ENCODE results near the gene MACROD2.

Gene MACROD2

DNA sequence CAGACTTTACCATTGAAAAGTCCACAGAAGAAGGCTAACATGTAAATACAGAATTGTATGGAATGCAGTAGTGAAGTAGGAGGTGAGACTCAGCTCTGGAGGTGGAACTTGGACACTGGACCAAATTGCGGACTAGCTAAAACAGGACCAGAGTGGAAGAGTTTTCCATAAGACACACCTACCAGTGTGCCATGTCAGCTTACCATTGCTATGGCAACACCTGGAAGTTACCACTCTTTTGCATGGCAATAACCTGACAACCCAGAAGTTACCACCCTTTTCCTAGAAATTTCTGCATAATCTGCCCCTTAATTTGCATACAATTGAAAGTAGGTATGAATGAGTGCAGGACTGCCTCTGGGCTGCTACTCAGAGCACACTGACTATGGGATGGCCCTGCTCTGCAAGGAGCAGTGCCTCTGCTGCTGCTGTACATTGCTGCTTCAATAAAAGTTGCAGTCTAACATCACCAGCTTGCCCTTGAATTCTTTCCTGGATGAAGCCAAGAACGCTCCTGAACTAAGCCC is 911.7 kb downstream of the MACROD2 start (continued):
- TF ChIP-seq, protein P1, sequence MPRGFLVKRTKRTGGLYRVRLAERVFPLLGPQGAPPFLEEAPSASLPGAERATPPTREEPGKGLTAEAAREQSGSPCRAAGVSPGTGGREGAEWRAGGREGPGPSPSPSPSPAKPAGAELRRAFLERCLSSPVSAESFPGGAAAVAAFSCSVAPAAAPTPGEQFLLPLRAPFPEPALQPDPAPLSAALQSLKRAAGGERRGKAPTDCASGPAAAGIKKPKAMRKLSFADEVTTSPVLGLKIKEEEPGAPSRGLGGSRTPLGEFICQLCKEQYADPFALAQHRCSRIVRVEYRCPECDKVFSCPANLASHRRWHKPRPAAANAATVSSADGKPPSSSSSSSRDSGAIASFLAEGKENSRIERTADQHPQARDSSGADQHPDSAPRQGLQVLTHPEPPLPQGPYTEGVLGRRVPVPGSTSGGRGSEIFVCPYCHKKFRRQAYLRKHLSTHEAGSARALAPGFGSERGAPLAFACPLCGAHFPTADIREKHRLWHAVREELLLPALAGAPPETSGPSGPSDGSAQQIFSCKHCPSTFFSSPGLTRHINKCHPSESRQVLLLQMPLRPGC (tag by site-specific recombination; IDR thresholded peaks at IDR 0.05) = no peak
- TF ChIP-seq, protein P2, sequence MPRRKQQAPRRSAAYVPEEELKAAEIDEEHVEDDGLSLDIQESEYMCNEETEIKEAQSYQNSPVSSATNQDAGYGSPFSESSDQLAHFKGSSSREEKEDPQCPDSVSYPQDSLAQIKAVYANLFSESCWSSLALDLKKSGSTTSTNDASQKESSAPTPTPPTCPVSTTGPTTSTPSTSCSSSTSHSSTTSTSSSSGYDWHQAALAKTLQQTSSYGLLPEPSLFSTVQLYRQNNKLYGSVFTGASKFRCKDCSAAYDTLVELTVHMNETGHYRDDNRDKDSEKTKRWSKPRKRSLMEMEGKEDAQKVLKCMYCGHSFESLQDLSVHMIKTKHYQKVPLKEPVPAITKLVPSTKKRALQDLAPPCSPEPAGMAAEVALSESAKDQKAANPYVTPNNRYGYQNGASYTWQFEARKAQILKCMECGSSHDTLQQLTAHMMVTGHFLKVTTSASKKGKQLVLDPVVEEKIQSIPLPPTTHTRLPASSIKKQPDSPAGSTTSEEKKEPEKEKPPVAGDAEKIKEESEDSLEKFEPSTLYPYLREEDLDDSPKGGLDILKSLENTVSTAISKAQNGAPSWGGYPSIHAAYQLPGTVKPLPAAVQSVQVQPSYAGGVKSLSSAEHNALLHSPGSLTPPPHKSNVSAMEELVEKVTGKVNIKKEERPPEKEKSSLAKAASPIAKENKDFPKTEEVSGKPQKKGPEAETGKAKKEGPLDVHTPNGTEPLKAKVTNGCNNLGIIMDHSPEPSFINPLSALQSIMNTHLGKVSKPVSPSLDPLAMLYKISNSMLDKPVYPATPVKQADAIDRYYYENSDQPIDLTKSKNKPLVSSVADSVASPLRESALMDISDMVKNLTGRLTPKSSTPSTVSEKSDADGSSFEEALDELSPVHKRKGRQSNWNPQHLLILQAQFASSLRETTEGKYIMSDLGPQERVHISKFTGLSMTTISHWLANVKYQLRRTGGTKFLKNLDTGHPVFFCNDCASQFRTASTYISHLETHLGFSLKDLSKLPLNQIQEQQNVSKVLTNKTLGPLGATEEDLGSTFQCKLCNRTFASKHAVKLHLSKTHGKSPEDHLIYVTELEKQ (tag by site-specific recombination; IDR thresholded peaks at IDR 0.05; ENCODE audit: borderline replicate concordance) = no peak
- TF ChIP-seq ZNF701 (tag by site-specific recombination; IDR thresholded peaks at IDR 0.05) = no peak
- TF ChIP-seq, protein P3, sequence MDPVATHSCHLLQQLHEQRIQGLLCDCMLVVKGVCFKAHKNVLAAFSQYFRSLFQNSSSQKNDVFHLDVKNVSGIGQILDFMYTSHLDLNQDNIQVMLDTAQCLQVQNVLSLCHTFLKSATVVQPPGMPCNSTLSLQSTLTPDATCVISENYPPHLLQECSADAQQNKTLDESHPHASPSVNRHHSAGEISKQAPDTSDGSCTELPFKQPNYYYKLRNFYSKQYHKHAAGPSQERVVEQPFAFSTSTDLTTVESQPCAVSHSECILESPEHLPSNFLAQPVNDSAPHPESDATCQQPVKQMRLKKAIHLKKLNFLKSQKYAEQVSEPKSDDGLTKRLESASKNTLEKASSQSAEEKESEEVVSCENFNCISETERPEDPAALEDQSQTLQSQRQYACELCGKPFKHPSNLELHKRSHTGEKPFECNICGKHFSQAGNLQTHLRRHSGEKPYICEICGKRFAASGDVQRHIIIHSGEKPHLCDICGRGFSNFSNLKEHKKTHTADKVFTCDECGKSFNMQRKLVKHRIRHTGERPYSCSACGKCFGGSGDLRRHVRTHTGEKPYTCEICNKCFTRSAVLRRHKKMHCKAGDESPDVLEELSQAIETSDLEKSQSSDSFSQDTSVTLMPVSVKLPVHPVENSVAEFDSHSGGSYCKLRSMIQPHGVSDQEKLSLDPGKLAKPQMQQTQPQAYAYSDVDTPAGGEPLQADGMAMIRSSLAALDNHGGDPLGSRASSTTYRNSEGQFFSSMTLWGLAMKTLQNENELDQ (tag by site-specific recombination; IDR thresholded peaks at IDR 0.05; ENCODE audit: low read depth) = no peak
- no peak for TF ChIP-seq ZBTB7A (tag by site-specific recombination; IDR thresholded peaks at IDR 0.05; ENCODE audit: low read depth)
- no peak for TF ChIP-seq ZSCAN23 (tag by site-specific recombination; IDR thresholded peaks at IDR 0.05)
- TF ChIP-seq, protein P4, sequence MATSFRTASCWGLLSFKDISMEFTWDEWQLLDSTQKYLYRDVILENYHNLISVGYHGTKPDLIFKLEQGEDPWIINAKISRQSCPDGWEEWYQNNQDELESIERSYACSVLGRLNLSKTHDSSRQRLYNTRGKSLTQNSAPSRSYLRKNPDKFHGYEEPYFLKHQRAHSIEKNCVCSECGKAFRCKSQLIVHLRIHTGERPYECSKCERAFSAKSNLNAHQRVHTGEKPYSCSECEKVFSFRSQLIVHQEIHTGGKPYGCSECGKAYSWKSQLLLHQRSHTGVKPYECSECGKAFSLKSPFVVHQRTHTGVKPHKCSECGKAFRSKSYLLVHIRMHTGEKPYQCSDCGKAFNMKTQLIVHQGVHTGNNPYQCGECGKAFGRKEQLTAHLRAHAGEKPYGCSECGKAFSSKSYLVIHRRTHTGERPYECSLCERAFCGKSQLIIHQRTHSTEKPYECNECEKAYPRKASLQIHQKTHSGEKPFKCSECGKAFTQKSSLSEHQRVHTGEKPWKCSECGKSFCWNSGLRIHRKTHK (tag by site-specific recombination; IDR thresholded peaks at IDR 0.05) = no peak
- no peak for TF ChIP-seq ZNF626 (tag by site-specific recombination; IDR thresholded peaks at IDR 0.05)
- no peak for TF ChIP-seq ZNF366 (tag by site-specific recombination; conservative IDR thresholded peaks at IDR 0.05)
- TF ChIP-seq, protein P5, sequence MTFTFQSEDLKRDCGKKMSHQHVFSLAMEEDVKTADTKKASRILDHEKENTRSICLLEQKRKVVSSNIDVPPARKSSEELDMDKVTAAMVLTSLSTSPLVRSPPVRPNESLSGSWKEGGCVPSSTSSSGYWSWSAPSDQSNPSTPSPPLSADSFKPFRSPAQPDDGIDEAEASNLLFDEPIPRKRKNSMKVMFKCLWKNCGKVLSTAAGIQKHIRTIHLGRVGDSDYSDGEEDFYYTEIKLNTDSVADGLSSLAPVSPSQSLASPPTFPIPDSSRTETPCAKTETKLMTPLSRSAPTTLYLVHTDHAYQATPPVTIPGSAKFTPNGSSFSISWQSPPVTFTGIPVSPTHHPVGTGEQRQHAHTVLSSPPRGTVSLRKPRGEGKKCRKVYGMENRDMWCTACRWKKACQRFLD (tag by site-specific recombination; IDR thresholded peaks at IDR 0.05) = no peak
- TF ChIP-seq ZBTB17 (tag by site-specific recombination; IDR thresholded peaks at IDR 0.05) = no peak
- TF ChIP-seq ZNF37A (tag by site-specific recombination; IDR thresholded peaks at IDR 0.05) = no peak

DNA sequence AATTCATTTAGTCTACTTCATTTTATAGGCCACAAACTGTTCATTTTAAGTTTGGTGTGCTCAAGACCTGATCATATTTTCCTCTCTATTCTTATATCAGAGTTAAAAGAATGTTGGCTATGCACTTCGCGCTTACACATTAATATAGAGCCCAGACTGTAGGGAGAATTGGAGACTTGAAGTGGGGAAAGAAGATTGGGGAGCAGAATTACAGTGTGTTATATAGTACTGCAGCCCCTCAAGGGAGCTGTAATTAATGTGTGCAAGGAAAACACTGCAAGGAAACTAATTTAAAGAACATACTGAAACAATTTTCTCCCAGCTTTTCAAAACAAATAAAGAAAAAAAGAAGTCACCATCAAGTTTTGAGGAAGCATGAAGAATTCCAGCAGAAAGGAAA is 914.8 kb downstream of the MACROD2 start:
- ChIA-PET CTCF (interaction anchor here (0.7 to 0.9 kb wide), 2 partner anchors 14 to 1673 kb away, joined by 3 read pairs; no protein-coding TSS in a partner anchor), POLR2A (no interaction called here)
- no peak for TF ChIP-seq ZNF211 (tag by site-specific recombination; IDR thresholded peaks at IDR 0.05; ENCODE audit: low read depth)
- no peak for TF ChIP-seq ZNF629 (tag by site-specific recombination; IDR thresholded peaks at IDR 0.05)
- Histone ChIP-seq H3K4me1 (ENCODE audit: control insufficient read depth, insufficient read depth, low read length) (no peaks in the 10 kb centered on the region), H3K27ac (ENCODE audit: extremely low read depth, low read depth, low read length) (no peak overlapping the region), H3K9me3 (ENCODE audit: control insufficient read depth, insufficient read depth, low read depth, low read length) (no peaks in the 10 kb centered on the region), H3K4me3 (ENCODE audit: low read depth, low read length) (no peak overlapping the region), H3K36me3 (ENCODE audit: control insufficient read depth in 2 of 2, insufficient read depth in 1 of 2, low read length in 2 of 2) (no peaks in the 10 kb centered on the region)
